ENCODE measurements around the gene CDH5.

DNA sequence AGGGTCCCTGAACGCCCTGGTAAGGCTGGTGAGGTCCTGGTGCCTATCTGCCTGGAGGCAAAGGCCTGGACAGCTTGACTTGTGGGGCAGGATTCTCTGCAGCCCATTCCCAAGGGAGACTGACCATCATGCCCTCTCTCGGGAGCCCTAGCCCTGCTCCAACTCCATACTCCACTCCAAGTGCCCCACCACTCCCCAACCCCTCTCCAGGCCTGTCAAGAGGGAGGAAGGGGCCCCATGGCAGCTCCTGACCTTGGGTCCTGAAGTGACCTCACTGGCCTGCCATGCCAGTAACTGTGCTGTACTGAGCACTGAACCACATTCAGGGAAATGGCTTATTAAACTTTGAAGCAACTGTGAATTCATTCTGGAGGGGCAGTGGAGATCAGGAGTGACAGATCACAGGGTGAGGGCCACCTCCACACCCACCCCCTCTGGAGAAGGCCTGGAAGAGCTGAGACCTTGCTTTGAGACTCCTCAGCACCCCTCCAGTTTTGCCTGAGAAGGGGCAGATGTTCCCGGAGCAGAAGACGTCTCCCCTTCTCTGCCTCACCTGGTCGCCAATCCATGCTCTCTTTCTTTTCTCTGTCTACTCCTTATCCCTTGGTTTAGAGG lies 37.1 kb downstream of the CDH5 start:
- TF ChIP-seq, protein P1, sequence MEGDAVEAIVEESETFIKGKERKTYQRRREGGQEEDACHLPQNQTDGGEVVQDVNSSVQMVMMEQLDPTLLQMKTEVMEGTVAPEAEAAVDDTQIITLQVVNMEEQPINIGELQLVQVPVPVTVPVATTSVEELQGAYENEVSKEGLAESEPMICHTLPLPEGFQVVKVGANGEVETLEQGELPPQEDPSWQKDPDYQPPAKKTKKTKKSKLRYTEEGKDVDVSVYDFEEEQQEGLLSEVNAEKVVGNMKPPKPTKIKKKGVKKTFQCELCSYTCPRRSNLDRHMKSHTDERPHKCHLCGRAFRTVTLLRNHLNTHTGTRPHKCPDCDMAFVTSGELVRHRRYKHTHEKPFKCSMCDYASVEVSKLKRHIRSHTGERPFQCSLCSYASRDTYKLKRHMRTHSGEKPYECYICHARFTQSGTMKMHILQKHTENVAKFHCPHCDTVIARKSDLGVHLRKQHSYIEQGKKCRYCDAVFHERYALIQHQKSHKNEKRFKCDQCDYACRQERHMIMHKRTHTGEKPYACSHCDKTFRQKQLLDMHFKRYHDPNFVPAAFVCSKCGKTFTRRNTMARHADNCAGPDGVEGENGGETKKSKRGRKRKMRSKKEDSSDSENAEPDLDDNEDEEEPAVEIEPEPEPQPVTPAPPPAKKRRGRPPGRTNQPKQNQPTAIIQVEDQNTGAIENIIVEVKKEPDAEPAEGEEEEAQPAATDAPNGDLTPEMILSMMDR (IDR thresholded peaks at IDR 0.05; ENCODE audit: insufficient read depth, low read length, poor library complexity, severe bottlenecking), result no peak
- no peak for TF ChIP-seq EZH2phosphoT487 (conservative IDR thresholded peaks at IDR 0.05; ENCODE audit: low read length)

Data from SU-DHL-6 (cell line).